ENCODE measurements around the gene ZNF664.
A peak's percentile ranks its signal among the peaks of the same experiment; 100 is the strongest.
"Not testable (repeated sequence)": the region's sequence is repeated elsewhere in the genome, so short reads cannot be mapped to it uniquely, and the experiment has no call there.

ZNF664 gene

DNA sequence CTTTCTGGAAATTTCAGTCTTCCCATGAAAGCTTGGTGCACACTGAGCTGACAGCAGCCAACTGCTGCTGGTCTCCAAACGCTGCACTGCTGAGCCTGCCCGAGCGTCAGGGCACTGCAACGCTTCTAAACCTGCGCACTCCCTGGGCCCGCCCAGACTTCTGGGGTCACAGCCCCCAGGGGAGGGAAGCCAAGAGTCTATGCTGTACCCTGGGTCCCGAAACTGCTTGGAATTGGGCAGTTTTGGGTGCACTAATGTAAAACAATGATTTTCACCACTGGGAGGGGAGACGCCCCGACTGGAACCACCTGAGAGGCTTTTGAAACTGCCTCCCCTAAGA is 32.4 kb upstream of the ZNF664 start:
- H3K27ac ChIP-seq: no peak overlapping the region
- no peak overlapping the region for H3K4me3 ChIP-seq

DNA sequence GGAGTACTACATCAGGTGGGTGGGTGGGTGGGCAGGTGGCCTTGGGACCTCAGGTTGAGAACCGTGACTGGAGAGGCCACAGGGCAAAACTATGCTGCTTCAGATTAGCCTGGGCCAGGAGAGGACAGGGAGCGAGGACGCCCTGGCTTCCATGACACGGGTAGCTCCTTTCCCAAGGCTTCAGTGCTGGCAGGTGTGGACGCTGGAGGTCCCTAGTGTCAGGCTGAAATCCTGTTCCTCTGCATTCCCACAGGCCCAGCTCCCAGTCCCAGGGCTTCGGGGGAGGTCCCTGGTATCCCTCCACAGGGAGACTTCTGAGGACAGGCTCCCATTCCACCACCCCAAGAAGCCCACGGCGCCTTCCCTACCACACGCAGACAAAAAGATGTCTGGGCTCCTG is 32.0 kb upstream of the ZNF664 start:
- peak overlapping the region in 1 of 21 experiments; percentile 51 for H3K27ac ChIP-seq
- H3K4me3 ChIP-seq: no peak overlapping the region

DNA sequence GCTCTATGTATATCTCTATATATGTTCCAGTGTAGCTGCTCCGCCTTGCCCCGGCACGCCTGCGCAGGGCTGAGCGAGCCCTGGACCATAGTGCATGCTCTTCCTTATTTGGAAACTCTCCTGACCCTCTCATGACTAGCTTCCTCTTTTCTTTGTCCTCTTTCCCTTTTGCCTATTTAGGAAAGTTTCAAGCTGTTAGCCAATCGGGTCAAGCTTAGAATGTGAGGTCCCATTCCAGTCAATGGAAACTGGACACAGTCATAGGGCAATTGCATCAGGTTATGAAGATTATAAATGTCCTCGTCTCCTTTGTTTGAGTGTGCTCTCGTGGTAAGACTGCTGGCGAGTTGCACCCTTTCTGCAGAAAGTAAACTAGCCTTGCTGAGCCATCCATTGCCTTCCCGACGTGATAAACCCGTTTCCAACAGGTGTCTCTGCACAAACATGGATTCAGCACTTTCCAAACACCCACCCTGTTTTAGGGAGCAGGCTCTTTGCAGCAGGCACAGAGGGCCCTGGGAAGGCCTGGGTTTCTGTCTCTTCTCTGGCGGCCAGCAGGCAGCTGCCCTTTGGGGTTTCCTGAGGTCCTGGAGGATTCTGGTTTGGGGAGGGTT is 31.3 kb upstream of the ZNF664 start:
- Histone ChIP-seq H3K4me3 (no peak overlapping the region), H3K27ac (peak overlapping the region in 2 of 21 experiments; percentile 9 to 51)

DNA sequence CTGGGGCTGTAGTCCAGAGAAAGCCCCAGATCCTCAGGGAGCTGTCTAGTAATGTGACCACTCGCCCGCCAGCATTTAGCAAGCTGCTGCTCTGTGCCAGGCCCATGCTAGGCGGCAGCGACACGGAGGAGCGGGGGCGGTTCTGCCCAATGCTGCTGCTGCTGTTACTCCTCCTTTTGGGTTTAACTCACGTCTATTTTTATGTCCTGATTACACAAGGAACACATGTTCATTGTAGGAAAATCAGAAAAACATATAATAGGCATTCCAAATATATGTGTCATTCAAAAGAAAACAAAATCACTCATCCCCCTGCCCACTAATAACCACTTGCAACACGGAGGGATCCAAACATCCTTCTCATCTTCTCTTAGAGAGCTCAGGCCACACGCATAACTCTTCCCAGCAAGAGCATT is 30.8 kb upstream of the ZNF664 start:
- Histone ChIP-seq H3K4me3 (no peak overlapping the region), H3K27ac (peak overlapping the region in 2 of 21 experiments; percentile 9 to 51)

DNA sequence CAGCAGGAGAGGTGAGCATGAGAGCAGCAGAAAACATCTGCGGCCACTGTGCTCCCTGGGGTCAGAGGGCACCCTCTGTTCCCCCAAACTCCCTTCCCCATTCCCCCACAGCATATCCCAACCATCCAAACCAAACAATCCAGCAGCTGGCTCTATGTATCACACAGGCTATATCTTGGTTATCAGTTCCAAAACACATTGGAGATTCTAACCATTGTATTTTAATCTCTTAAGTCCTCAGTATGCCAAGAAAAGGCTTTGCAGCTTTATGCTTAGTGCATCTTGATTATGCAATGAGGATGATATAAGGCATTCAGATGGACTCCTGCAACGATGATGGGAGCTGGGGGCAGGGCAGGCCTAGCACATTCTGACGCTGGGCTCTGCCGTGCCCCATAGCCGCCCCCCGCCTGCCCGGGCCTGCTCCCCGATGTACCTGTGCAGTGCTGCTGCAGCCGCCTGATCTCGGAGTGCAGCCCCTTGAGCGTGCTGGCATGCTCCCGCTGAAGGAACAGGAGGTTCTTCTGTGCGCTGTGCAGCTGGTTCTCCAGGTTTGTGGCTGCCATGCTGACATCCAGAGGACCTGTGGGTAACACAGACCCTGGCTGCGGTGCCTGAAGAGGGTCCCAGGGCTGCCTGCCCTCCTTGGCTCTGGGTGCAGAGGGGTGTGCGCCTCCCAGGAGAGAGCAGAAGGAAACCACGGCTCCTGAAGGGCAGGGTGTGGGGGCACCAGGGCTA is 29.9 kb upstream of the ZNF664 start:
- Histone ChIP-seq H3K4me3 (no peak overlapping the region), H3K27ac (peak overlapping the region in 1 of 21 experiments; percentile 45)

DNA sequence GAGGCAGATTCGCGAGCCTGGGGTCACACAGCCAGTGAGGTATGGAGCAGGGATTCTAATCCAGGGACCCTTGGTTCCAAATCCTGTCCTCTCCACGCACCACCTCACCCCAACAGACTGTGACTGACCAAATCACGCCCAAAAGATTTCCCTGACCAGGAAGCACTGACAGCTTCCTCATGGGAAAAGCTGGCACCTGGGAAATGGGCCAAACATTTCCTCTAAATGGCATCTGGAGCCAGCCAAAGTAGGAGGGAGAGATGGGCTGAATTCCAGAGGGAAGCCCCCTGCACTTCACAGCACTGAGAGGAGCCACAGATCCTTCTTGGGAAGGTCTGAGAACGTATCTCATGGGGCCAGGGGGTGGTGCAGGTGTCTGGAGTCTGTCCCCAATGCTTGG is 29.2 kb upstream of the ZNF664 start:
- H3K27ac ChIP-seq: no peak overlapping the region
- no peak overlapping the region for H3K4me3 ChIP-seq

DNA sequence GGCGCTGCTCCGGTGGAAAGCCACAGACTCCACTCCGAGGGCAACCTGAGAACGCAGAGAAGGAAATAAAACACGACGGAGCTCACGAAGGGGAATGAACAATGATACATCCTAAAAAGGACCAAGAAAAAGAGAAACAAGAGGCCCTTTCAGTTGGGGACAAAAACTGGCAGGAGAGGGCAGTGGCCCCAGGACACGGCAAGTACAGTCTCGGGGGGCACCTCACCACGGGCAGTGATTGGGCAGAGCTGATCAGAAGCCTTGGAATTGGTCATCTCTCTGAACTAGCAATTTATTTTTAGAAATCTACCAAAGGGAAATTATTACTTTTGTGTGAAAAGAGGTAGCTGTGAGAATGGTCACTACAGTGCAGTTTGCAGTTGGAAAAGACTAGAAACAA is 28.3 kb upstream of the ZNF664 start:
- H3K27ac ChIP-seq: no peak overlapping the region

DNA sequence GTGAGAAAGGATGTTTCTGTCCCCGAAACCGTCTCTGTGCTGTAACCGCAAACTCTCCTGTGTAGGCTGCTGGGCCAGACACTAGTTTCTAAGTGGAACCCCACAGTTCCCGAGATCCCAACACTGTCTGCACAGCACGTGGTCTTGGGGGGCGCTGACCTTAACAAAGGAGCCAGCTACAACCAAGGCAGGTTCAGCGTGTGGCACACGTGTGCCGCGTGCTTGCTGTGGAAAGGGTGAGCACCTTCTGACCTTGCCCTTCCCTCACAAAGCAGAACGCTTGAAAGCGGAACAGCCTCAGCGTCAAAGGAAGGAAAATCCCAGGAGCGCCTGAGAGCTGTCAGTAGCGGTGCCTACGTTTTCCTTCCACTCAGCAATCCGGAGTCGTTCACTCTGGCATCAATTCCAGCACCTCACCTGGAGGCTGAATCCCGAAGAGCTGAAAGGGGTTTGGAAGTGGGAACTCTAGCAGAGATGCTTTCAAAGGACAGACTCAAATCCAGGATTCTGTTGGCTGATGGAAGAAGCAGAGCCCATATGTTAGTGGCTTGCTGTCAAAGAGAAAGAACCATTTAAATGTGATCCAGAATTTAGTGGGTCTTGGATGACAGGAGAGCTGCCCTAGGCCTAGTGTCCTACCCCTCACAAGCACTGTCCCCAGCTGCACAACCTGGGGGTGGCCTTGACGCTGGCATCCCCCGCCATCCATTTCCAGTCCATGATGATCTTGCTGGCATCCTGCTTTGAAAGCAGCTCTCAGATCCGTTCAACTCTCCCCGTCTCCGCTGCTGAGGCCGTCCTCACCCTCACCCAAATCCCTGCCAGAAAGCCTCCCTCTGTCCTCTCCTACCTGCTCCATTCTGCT is 27.5 kb upstream of the ZNF664 start:
- no peak overlapping the region for H3K27ac ChIP-seq
- H3K4me3 ChIP-seq: no peak overlapping the region

More for the DNA sequence above, 28.3 kb upstream of the ZNF664 start:
- no peak overlapping the region for H3K4me3 ChIP-seq

DNA sequence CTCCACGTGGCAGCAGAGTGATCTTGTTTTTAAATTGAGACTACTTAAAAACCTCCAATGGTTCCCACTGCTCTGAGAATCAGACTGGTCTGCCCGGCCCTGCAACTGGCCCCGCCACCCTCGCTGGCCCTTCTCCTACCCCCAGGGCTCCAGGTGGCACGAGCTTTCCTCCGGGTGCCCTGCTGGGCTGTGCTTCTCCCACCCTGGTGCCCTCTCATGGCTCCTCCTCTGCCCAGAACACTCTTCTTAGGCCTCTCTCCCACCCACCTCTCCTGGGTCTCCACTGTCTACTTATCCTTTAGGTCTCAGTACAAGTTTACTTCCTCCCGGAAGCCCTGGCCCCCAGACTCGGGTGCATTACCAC is 26.9 kb upstream of the ZNF664 start:
- H3K27ac ChIP-seq: no peak overlapping the region

DNA sequence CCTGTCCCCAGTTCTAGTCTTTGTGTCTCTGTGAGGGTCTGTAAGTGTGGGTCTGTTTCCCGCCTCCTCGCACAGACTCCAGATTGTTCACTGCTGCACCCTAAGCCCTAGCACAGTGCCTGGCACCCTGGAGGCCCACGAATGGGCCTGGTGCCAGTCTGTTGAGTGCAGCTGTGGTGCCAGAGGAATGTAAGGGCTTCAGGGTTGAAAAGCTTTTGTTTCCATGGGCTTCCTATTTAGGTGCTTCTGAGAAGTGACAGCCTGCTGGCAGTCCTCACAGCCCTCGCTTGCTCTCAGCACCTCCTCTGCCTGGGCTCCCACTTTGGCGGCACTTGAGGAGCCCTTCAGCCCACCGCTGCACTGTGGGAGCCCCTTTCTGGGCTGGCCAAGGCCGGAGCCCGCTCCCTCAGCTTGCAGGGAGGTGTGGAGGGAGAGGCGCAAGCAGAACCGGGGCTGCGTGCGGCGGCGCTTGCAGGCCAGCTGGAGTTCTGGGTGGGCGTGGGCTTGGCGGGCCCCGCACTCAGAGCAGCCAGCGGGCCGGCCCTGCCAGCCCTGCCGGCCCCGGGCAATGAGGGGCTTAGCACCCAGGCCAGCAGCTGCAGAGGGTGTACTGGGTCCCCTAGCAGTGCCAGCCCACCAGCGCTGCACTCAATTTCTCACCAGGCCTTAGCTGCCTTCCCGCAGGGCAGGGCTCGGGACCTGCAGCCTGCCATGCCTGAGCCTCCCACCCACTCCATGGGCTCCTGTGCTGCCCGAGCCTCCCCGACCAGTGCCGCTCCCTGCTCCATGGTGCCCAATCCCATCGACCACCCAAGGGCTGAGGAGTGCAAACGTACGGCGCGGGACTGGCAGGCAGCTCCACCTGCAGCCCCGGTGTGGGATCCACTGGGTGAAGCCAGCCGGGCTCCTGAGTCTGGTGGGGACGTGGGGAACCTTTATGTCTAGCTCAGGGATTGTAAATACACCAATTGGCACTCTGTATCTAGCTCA is 26.2 kb upstream of the ZNF664 start:
- not testable (repeated sequence) for H3K27ac ChIP-seq, H3K4me3 ChIP-seq

More for the DNA sequence above, 26.9 kb upstream of the ZNF664 start:
- no peak overlapping the region for H3K4me3 ChIP-seq

DNA sequence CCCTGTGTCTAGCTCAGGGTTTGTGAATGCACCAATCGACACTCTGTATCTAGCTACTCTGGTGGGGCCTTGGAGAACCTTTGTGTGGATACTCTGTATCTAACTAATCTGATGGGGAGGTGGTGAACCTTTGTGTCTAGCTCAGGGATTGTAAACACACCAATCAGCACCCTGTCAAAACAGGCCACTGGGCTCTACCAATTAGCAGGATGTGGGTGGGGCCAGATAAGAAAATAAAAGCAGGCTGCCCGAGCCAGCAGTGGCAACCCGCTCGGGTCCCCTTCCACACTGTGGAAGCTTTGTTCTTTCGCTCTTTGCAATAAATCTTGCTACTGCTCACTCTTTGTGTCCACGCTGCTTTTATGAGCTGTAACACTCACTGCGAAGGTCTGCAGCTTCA is 25.5 kb upstream of the ZNF664 start:
- not testable (repeated sequence) for H3K4me3 ChIP-seq, H3K27ac ChIP-seq

DNA sequence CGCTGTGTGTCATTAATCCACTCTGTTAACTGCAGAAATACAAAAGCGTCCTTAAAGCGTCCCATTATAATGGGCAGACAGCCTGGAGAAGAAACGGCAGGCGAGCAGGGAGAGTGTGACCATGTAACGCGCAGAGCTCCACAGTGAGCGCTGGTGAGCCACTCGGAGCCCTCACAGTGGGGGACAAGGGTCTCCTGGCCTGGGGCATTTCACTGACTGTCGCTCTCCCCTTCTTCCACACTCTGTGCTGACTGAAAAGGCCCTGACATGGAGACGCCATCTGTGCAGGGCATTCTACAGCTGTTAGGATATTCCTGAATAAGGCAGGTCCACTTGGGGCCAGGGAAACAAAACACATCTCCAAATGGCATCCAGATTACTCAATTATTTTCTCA is 24.6 kb upstream of the ZNF664 start:
- H3K4me3 ChIP-seq: no peak overlapping the region
- H3K27ac ChIP-seq: no peak overlapping the region

DNA sequence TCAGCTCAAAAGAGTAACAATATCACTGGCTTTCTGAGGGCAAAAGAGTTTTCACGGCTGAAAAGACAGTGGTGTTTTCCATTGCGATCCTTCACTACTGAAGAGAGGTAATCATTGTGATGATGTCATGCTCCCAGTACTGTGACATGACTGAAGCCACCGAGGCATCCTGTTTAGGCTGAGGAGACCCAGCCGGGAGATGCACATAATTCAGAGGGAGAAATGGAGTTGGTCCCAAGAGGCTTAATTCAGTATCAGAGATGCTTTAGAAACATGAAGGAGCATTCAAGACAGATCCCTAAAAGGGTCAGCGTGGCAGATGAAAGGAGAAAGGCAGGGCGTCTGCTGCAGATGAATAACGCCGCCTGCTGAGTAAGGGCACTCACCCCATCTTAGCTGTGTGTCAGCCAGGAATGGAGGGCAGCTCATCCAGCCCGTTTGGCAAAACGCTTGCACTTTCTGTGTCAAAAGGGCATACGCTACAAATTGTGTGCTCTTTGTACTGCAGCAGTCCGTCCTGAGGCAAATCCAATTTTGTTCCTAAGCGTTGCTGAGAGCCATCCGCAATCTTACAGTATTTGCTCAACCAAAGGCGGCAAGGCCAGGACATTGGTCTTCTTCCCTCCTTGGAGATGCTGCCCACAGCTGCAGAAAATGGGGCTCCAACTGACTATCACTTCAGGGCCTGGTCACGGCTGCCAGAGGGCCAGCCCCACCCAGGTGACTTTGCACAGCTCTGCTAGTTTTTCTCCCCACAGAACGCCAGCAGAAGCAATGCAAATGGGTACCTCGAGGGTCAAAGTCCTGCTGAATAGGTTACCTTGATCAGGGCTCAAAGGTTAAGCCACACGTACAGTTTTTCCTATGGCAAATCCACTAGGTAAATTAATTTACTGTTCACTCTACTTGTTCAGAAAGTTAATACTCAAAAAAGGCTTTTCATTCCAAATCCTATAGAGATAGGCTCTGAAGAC is 23.9 kb upstream of the ZNF664 start:
- Histone ChIP-seq H3K27ac (no peak overlapping the region), H3K4me3 (no peak overlapping the region)

DNA sequence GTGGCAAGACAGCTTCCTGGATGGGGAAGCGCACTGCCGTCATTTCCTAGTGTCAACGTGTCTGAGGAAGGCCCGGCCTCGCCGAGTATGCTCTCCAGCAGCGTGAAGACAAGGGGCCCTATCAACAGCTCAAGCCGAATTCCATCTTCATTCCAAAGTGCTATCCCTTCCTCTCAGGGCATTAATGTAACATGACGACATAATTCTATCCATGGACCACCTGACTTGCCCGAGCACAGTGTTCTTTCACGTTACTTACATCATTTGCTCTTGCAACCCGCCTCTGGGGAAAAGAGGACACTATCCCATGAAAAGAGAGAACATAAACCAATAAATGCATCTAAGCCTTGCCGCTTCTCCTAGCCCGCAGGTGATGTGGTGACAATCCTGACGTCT is 23.2 kb upstream of the ZNF664 start:
- no peak overlapping the region for H3K4me3 ChIP-seq

DNA sequence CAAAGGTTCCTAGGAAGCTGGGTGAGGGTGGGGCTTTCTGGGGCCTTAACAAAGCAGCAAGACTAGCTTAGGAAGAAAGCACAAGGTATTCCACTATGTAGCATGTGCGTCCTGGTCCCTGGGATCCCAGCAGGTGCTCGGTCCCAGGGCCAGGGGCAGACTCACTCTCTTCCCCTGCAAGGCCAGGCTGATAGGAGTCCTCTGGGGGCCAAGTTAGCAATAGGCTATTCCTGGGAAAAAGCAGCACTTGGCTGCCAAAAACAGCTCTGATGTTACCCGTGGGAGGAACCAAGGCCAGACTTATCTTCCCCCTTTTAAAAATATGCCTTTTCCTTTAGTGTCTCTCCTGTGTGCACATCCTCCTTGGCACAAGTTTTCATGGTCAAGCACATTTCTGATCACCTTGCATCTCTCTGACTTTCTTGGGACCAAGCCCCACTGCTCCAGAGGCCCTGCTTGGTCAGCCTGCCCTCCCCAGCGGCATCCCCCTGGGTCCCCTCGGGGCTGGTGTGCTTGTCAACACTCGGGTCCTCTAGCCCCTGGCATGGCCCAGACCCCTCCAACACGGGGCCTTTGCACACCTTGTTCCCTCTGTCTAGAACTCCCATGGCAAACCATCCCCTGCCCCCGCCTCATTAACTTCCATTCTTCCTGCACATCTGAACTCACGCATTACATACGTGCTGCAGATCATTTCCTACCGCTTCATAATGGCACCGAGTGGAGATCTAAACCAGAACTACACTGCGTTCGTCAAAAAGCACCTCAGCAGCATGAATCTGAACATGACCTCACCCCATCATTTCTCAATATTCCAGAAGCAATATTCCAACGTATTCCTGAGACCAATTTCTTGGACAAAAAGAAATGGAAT is 22.3 kb upstream of the ZNF664 start:
- H3K27ac ChIP-seq: no peak overlapping the region

More for the DNA sequence above, 23.2 kb upstream of the ZNF664 start:
- H3K27ac ChIP-seq: no peak overlapping the region

DNA sequence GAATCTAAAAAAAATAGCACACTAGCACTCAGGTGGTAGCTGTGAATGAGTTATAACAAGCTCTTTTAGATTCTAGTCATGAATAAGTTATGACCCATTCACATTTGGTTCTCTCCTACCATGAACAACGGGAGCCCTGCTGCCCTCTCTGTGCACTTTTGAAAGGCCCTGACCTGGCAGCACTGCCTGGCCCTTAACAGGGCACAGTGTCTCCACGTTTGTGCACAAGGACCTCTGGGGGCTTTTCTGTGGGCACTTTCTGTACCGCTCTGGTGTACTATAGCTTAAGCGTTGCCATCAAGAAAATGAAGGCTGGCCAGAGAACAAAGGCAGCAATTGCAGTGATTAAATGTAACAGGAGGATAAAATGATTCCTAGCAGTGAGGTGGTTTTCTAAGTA is 21.5 kb upstream of the ZNF664 start:
- no peak overlapping the region for H3K4me3 ChIP-seq
- H3K27ac ChIP-seq: no peak overlapping the region

More for the DNA sequence above, 22.3 kb upstream of the ZNF664 start:
- no peak overlapping the region for H3K4me3 ChIP-seq

DNA sequence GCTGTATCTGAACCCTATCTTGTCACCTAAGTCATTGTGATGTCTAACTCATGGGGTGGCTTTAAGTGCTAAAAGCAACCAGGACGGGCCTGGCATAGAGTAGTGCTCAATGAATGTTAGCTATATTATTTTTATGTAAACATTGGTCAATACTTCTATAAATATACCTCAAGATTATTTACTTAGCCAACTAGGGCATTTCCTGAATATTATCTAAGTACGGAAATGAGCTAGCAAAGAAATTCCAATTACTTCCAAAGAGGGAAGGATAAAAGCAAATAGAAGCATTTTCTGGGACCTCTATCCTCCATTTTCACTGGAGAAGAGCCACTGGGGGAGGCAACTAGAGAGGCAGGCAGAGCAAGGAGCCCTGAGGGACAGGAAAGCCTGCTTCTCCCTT is 21.0 kb upstream of the ZNF664 start:
- Histone ChIP-seq H3K4me3 (no peak overlapping the region), H3K27ac (no peak overlapping the region)

All from skin epidermis (tissue), 12 donors.